Epithelial cell of esophagus (primary cell): ENCODE measurements around the gene MRPL43.

Experiments used
- DNase-seq: peaks from one replicate; pipeline ENCODE4 v3.0.0; 2010; ENCODE audit warnings: low read depth
- H3K4me3 ChIP-seq: 2 replicates; pipeline ENCODE4 v1.5.1; 2011; ENCODE audit warnings: mild to moderate bottlenecking, low read length, control low read depth
- TF ChIP-seq, protein P1 (sequence below): IDR thresholded peaks from 2 replicates; pipeline ENCODE4 v1.5.1; 2011; ENCODE audit warnings: low read depth, mild to moderate bottlenecking, low read length, control low read depth, inconsistent platforms; ENCODE audit not compliant: insufficient read depth; ENCODE audit errors: missing control alignments

Gene MRPL43

DNA sequence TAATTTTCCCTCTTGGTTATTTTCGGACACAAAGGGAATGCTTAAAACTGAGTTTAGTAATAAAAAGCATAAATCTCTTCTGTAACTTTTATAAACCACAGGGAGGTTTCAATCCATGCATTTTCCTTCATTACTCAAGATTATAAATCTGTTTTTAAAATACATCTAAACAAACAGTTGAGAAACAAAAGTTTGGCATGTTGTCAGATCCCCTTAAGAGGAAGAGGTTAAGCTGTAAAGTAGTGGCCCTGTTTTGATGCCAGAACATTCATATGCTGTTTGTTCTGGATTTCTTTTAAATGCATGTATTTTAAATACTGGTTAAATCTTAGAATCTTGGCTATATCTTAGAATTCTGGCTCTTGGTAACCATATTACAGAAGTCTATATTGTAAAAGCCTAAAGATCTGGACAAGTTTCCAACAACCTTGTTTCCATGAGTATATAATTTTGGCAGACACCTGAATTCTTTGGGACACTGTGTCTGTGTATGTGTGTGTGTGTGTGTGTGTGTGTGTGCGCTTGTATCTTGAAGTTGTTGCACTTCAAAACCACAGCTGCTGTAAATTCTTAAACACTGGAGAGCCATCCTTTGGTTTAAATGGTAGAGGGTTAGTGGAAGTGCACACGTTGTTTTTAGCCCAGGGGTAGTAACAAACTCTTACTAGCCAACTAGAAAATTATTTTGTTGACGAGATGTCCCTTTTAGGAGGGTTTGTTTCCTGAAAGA, 24.8 kb downstream of the MRPL43 start:
- DNase-seq, result no peak
- TF ChIP-seq, protein P1, sequence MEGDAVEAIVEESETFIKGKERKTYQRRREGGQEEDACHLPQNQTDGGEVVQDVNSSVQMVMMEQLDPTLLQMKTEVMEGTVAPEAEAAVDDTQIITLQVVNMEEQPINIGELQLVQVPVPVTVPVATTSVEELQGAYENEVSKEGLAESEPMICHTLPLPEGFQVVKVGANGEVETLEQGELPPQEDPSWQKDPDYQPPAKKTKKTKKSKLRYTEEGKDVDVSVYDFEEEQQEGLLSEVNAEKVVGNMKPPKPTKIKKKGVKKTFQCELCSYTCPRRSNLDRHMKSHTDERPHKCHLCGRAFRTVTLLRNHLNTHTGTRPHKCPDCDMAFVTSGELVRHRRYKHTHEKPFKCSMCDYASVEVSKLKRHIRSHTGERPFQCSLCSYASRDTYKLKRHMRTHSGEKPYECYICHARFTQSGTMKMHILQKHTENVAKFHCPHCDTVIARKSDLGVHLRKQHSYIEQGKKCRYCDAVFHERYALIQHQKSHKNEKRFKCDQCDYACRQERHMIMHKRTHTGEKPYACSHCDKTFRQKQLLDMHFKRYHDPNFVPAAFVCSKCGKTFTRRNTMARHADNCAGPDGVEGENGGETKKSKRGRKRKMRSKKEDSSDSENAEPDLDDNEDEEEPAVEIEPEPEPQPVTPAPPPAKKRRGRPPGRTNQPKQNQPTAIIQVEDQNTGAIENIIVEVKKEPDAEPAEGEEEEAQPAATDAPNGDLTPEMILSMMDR, result no peak
- H3K4me3 ChIP-seq, result no peak overlapping the region

DNA sequence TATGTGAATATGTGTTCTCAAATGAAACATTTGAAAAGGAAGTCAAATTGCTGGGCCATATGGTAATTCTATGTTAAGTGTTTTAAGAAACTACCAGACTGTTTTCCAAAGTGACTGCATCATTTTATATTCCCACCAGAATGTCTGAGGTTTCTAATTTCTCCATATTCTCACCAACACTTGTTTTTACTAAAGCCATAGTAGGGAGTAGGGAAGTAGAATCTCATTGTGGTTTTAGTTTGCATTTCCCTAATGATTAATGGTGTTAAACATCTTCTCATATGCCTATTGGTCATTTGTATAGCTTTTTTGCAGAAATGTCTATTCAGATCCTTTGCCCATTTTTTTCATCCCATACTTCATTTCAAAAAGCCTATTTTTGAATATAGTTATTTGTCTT, 27.0 kb downstream of the MRPL43 start:
- no peak overlapping the region for H3K4me3 ChIP-seq
- TF ChIP-seq, protein P1, result no peak
- DNase-seq, result no peak

GRCh38 chr10:100948916-100949315, 38.4 kb downstream of the MRPL43 start:
- TF ChIP-seq, protein P1, result no peak
- DNase-seq, result no peak
- H3K4me3 ChIP-seq, result no peak overlapping the region

DNA sequence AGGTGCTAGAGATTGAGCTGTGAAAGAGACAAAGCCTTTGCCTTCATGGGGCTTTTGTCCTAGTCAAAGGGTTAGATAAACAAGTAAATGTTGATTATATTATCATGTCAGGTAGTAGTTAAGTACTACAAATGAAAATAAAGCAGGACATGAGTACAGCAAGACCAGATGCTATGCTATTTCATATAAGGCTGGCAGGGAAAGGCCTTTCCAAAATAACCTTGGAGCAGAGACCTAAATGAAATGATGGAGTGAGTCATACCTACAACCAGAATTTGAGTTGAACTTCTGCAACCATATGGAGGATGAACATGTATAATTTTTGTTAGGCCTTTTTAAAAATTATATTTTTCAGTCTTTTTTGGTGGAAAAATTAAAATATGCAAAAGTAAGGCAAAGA, 41.5 kb downstream of the MRPL43 start:
- TF ChIP-seq, protein P1, result no peak
- no peak for DNase-seq
- no peak overlapping the region for H3K4me3 ChIP-seq

- DNase-seq, result no peak
- no peak overlapping the region for H3K4me3 ChIP-seq
- TF ChIP-seq, protein P1, result no peak
Measured at GRCh38 chr10:100943508-100943907, 43.8 kb downstream of the MRPL43 start.

DNA sequence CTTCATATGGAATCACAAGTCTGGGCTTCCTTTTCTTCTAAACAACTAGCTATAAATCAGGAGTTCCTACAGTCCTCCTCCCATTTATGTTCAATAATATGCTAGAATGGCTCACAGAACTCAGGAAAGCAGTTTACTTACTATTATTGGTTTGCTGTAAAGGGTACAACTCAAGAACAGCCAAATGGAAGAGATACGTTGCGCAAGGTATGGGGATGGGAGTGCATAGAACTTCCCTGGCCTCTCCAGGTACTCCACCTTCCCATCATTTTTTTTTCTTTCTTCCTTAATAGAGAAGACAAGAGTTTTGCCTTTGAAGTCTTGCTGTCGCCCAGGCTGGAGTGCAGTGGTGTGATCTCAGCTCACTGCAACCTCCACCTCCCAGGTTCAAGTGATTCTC, 45.1 kb downstream of the MRPL43 start:
- no peak for DNase-seq
- H3K4me3 ChIP-seq, result no peak overlapping the region
- TF ChIP-seq, protein P1, result no peak

GRCh38 chr10:100939763-100940344, 47.4 kb downstream of the MRPL43 start:
- TF ChIP-seq, protein P1, result no peak
- no peak overlapping the region for H3K4me3 ChIP-seq
- no peak for DNase-seq
